Activated CD4-positive, alpha-beta T cell treated with anti-CD3 and anti-CD28 coated beads, Interleukin-2, amount 50 U/mL, for 4 hours (primary cell): ENCODE measurements around the gene YAP1.

Source experiments
- DNase-seq, 2 experiments: peaks; one replicate each; pipeline ENCODE4 v3.0.0-alpha.2; 2020

Gene YAP1

GRCh38 chr11:102109896-102110760 lies at the start of gene YAP1:
YAP1 (plus strand) TSS chr11:102110447; CDS start chr11:102110849, 402 bp downstream.
- DNase-seq = peak; percentile 47 to 59

- DNase-seq = no peak
These were observed 49.0 kb upstream of the YAP1 start for GRCh38 chr11:102061276-102061675.

- no peak for DNase-seq
These were observed 48.1 kb upstream of the YAP1 start for GRCh38 chr11:102062106-102062505.

GRCh38 chr11:102064316-102064715 lies 45.9 kb upstream of the YAP1 start:
- no peak for DNase-seq

GRCh38 chr11:102070766-102071165 lies 39.5 kb upstream of the YAP1 start:
- no peak for DNase-seq

GRCh38 chr11:102071497-102072472 lies 38.5 kb upstream of the YAP1 start:
- no peak for DNase-seq

- DNase-seq = no peak
These were observed 37.0 kb upstream of the YAP1 start for GRCh38 chr11:102073253-102073652.

DNA sequence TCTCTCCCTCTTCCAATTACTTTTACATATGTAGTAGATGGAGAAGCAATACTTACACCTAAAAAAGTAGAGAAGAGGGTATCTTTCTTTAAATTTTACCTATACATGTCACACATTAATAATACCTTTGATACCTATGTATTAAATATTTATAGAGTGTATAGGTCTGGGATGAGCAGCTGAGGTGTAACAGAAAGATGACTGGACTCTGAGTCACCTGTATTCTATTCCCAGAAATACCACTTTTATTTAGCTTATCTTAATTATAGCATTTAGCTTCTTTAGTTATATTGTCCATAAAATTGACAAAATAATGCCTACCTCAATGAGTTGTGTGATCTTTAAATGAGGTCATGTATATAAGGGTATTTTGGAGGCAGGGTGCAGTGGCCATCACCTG lies 30.6 kb upstream of the YAP1 start:
- no peak for DNase-seq

DNA sequence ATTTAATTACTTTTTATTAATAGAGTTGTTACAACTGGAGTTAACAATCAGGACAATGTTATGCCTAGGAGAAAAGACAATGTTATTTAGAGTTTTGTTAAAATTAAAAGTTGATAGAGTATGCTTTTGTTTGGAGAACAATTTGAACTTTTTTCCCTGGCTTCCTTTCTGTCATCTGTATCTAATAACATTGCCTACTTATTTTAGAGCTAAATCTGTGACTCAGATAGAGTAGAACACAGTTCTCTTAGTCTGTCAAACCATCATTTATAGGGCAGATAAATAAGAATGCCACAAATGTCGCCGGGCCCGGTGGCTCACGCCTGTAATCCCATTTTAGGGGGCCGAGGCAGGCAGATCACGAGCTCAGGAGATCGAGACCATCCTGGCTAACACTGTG lies 28.9 kb upstream of the YAP1 start:
- DNase-seq = no peak

- no peak for DNase-seq
These were observed 24.2 kb upstream of the YAP1 start for GRCh38 chr11:102085864-102086551.

GRCh38 chr11:102097186-102097585 lies 13.1 kb upstream of the YAP1 start:
- DNase-seq = no peak

- DNase-seq = no peak
These were observed 10.5 kb upstream of the YAP1 start for GRCh38 chr11:102099755-102100154.

- no peak for DNase-seq
These were observed 1.4 kb upstream of the YAP1 start for GRCh38 chr11:102108734-102109440.

DNA sequence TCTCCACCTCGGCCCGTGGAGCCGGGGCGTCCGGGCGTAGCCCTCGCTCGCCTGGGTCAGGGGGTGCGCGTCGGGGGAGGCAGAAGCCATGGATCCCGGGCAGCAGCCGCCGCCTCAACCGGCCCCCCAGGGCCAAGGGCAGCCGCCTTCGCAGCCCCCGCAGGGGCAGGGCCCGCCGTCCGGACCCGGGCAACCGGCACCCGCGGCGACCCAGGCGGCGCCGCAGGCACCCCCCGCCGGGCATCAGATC lies 439 bp downstream of the YAP1 start:
- DNase-seq = no peak

DNA sequence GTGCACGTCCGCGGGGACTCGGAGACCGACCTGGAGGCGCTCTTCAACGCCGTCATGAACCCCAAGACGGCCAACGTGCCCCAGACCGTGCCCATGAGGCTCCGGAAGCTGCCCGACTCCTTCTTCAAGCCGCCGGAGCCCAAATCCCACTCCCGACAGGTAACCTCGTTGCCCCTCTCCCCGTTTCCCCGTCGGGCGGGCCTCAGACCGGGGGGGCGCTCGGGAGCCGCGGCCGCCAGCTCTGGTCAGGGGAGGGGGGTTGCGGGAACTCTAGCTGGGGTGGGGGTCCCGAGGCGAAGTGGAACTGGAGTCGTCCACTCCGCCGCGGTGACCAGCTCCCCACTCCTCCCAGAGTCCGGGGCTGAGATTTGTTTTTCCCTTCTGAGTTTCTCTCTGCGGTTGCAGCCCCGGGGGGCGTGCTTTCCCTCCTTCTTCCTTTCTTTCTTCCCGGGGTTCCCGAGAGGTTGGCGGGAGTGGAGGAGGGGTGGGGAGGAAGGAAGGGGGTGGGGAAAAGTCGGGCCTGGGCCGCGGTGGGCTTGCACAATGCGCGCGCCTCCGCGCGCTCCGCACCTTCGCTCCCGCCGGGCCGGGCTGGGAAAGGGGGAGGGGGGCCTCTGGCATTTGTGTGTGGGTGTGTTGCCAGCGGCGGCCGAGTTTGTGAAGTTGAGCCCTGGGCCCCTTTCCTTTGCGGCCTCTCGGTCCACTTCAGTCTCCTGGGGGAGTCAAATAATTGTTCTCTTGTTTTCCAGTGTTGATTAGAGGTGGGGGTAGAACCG lies 952 bp downstream of the YAP1 start:
- DNase-seq = peak in 1 of 2 experiments; percentile 2

GRCh38 chr11:102111787-102112508 lies 1.7 kb downstream of the YAP1 start:
- DNase-seq = peak in 1 of 2 experiments; percentile 7

GRCh38 chr11:102112509-102112821 lies 2.2 kb downstream of the YAP1 start:
- DNase-seq = no peak

GRCh38 chr11:102114032-102114431 lies 3.8 kb downstream of the YAP1 start:
- DNase-seq = no peak

DNA sequence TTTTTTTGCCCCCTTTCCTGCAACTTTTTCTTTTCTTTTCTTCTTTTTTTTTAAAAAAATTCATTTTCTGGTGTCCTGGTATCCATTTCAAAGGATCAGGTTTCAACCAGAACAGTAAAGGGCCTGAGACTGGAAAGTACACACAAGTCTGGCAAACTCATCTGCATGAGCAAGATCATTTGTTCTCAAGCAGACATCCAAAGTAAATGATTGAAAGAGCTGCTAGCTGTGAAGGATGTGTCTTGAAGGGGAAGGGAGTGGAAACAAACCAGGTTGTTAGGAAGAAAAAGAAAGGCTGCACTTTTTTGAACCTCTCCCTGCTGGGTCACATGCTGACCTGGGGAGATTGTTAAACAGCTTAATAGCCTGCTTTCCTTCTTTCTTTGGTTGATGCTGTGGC lies 5.3 kb downstream of the YAP1 start:
- DNase-seq = no peak

DNA sequence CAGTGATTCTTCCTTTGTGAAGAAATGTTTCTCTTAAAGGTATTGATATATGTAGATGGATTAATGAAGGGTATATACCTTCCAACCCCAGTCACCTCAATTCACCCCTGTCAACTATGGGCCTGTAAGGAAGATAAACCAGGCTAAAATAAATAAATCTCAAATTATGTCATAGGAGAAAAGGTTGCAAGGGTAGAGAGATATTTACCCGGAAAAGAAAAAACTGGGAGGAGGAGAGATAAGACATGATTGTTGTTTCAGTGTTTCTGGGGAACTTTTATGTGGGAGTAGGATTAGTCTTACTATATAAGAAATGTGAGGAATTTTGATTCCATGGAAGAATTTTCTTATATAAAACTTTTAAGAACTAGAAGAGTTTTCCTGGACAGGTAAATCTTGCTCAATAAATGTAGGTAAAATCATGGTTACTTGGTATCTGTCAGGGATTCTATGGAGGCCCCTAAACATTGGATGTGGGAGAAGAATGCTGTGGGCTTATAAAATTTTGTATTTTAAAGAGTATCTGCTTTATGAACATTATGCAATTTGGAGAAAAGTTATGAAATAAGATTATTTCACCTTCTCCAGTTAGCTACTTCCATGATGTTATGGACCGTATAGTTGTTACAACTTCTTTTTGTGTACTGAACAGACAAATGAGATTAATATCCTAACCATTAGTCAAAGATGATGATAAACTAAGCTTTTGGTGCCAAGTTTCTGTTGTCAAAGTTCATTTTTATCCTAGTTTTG lies 6.4 kb downstream of the YAP1 start:
- no peak for DNase-seq
